Measurements from ENCODE around the gene KCNK4.
A peak's percentile ranks its signal among the peaks of the same experiment; 100 is the strongest.

KCNK4 gene

DNA sequence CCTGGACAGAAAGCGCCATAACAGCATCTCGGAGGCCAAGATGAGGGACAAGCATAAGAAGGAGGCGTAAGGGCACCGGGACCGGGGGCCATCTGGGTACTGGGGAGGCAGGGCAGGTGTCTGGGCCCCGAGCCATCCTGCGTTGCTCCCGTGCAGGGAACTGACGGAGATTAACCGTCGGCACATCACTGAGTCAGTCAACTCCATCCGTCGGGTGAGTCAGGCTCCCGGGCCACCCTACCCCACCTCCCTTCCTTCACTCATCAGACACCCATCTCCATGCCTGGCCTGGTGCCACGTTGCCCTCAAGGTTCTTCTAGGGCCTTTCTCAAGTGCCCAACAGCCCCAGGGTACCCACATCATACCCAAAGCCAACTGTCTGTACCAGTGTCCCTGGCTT is 24.8 kb upstream of the KCNK4 start:
- DNase-seq: no peak
- intact Hi-C loops (cut with DNase I): no loop called here

DNA sequence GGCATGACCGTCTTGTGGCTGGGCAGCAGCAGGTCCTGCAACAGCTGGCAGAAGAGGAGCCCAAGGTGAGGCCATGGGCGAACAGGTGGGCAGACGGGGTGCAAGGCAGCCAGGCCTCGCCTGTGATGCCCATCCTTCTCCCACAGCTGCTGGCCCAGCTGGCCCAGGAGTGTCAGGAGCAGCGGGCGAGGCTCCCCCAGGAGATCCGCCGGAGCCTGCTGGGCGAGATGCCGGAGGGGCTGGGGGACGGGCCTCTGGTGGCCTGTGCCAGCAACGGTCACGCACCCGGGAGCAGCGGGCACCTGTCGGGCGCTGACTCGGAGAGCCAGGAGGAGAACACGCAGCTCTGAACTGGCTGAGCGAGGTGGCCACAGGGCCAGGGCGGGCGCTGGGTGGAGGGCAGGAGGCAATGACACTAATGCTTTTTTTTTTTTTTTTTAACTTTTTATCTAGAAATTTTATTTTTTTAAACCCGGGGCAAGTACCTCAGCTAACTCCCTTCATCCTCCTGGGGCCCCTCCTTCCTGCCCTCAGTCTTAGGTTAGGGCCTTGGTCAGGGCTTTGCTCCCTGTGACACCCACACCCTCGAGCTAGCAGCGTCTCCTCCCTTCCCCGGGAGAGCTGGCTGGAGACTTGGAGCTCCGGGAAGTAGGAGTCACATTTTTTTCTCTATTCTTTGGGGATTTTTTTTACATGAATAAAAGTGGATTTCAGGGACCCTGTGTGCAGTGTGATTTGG is 23.7 kb upstream of the KCNK4 start:
- intact Hi-C loops (cut with DNase I): no loop called here
- DNase-seq: no peak

DNA sequence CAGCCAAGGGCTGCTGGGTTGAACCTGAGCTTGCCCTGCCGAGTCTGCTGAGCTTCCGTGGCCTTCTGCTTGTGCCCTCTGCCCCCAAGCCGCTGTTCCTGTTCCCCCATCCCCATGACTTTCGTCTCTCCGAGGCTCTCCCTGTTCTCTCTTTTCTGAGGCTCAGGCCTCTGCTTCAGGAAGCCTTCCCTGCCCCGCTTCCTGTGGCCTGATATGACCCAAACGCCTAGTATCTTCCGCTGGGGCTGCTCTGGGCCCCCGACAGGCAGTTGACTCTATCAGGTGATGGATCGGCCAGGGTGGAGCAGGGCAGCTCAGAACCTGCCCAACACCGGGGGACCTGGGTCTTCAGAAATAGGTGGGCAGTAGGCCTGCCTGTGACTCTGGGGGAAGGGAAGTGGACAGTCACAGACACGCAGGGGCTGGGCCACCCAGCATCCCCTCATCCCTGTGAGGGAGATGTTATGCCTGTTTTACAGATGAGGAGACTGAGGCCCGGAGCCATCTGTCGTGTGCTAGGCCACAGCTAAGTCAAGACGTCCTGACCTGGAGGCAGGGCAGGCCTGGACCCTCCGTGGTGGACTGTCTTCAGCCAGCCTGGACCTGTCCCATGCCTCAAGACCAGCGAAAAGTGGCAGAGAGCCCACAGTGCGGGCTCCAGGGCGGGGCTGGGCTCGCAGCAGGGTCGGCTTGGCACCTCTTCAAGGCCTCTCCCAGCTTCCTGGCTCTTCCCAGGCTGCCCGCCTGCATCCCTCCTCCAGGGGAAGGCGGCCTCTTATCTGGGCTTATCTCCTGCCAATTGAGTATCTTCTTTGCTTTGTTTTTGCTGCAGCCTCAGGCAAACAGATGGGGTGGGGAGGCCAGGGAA is 22.8 kb upstream of the KCNK4 start:
- intact Hi-C loops (cut with DNase I): no loop called here
- DNase-seq: no peak

DNA sequence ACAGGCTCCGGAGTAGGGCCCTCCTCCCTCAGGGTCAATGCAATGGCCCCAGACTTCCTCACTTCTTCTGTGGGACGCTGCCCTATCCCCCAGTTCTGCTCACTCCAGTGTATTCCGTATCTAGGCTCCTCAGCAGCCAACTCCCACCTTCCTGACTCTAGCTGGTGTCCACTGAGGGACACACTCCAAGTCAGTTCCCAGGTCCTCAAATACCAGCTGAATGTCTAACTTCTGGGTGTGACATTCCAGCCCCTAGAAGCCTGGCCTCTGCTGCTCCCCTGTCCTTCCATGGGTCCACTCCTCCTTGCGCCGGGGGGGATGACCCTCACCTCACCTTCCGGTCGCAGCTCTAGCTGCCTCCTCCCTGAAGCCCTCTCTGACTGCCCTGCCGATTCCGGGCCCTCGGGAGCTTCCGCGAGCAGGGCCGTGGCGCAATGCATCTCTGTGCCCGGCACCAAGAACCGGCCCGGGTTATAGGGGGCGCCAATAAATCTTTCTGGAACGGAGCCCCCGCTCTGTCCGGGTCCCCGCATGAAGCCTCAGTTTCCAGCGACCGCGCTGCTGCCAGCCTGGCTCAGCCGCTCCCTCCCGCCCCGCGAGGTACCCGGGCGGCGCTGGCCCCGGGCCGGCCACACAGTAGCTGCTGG is 22.1 kb upstream of the KCNK4 start:
- intact Hi-C loops (cut with DNase I): no loop called here
- DNase-seq: peak in 17 of 42 donors; percentile 28 to 72 (median 52)

DNA sequence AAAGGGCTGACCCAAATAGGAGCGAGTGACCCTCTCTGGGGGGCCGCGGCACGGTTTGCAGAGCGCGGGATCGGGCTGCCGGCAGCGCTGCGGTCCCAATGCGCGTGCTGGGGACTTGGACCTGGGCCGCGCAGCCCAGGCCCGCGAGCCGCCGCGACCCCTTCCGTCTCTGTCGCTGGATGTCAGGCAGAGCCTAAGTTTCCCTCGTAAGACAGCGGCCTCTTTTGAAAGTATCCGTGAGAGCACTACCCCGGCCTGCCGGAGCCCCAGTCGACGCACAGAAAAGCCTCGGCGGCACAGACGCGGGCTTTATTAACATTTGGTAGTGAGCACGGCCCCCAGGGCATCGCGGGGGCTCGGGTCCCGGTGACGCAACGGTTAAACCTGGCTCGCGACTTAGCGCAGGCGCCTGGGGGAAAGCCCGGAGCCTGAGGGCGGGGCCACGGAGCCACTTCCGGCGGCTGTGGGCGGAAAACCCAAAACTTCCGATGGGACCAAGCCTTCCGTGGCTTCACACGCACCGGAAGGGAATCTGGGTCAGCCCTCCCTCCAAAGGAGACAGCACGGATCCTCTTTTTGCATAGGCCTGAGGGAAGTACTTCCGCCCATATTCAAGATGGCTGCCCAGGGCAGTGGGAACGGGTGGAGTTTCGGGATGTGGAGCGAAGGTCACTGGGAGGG is 21.4 kb upstream of the KCNK4 start:
- intact Hi-C loops (cut with DNase I): loop anchor here (2.0 kb wide), 2 partner anchors 15 to 35 kb away; partner anchors contain the start of genes BAD, ESRRA and GPR137
- DNase-seq: peak; percentile 98 to 100 (median 99)

DNA sequence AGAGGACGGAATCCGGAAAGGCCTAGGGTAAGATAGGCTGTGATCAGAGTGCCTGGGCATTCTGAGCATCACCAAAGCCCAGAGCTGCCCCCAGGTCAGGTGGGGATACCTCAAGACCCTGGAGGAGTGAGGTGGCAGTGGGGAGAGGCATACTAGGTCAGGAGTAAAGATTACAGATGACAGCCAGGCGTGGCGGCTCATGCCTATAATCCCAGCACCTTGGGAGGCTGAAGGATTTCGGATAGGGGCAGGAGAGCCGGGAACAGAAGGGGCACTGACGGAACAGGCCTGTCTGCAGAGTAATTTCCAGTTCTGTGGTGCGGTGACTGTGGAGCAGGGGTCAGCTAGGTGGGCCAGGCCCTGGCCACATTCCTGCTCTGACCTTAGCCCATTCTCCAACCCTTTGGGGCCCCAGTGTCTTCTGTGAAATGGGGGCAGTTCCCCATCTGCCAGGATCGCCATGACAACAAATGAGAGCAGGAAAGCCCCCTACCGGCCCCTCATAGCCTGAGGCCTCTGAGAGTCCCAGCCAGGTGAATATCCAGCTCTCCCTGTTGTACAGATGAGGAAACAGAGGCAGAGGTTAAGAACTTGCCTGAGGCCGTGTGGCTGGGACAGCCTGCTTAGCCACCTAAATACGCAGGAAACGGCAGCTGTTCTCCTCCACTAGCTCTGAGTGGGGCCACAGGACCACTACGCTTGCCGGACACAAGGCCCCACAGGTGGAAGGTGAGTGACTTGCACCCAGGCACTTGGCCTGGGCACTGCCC is 15.9 kb upstream of the KCNK4 start:
- DNase-seq: no peak
- intact Hi-C loops (cut with DNase I): no loop called here

DNA sequence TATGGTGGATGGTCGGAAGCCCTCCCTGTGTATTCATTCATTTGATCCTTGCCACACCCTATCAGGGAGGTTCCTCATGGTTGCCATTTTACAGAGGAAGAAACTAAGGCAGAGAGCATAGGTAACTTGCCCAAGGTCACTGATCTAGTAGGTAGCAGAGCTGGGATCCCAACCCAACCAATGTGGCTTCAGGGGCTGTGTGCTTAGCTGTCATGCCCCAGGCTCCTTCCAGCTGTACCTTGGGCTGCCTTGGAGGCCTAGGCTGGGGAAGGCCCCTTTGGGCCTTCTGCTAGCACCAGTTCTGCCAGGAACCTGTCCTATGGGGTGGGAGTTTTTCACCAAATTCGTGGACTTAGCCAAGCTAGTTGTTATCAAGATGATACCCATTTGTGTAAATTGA is 15.3 kb upstream of the KCNK4 start:
- DNase-seq: no peak
- intact Hi-C loops (cut with DNase I): no loop called here

DNA sequence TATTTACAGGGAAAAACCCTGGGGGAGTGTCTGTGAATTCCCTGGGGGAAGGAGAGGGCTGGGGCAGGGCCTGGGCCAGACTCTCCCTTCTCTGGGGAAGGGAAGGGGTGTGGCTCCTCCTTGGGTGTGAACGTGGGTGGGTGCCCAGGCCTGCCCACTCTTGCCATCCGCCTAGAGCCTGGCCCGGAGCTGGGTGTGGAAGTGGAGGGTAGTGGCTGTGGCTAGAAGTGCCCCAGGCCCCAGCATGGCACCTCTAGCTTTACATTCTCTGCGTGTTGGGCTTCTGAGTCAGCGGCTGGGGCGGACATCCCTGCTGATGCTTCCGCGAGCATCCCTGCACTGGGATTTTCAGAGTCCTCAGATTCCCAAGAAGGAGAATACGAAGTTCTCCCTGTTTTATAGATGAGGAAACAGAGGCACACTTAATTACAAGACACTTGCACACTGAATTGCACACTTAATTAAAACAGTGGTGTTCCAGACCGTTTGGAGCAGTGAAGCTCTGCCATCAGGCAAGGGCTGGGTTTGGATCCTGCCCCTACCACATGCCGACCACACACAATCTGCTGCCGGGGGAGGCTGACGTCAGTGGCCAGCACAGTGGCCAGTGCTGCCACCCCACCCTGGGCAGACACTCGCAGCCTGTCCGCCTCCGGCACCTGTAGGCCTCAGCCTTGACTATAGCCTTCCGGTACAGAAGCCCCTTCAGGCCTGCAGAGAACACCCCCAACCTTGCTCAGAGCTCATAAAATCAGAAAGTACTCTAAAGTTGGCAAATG is 14.3 kb upstream of the KCNK4 start:
- no peak for DNase-seq
- intact Hi-C loops (cut with DNase I): no loop called here

DNA sequence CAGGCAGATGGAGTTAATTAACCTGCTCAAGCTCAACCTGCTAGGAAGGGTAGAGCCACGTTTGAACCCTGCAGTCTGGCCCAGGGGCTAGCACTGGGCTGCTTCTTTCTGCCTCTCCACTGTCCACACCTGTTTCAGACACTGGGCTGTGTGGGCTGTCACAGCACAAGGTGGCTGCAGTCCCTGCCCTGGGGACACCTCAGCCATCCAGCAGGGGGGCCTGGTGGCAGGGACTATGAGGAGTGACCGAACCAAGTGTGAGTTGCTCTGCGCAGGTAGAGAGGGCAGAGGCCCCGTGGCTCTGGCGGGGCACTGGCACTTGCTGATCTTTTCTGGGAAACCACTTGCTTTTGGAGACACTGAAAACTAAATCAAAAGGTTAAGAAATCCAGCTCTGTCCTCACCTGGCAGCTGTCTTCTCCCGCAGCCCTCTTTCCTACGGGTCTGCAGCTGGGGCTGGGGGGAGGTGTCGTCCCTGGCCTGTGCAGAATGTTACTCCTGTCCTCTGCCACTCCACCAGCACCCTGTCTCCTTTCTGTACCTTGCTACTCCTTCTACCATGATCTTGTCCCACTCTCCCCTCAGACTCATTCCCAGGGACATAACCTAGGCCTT is 12.4 kb upstream of the KCNK4 start:
- no peak for DNase-seq
- intact Hi-C loops (cut with DNase I): no loop called here

DNA sequence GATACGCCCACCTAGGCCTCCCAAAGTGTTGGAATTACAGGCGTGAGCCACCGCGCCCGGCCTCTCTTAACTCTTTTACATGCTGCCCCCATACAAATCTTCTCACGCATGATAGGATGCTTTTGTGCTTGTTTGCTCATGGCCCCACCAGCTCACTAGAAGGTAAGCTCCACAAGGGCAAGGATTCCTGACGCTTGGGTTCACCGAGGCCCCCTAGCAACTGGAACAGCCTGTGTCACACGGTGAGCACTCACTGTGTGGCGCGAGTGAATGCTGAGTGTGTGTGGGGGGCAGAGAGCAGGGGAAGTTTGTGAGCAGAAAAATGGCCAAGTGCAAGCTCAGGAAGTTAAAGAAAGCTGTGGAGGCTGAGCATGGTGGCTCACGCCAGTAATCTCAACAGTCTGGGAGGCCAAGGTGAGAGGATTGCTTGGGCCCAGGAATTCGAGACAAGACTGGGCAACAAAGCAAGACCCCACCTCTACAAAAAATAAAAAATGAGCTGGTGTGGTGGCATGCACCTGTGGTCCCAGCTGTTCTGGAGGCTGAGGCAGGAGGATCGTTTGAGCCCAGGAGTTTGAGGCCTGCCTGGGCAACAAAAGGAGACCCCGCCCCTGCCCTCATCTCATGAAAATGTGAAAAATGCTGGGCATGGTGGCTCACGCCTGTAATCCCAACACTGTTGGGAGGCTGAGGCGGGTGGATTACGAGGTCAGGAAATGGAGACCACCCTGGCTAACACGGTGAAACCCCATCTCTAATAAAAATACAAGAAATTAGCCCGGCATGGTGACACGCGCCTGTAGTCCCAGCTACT is 8.9 kb upstream of the KCNK4 start:
- no peak for DNase-seq
- intact Hi-C loops (cut with DNase I): no loop called here

DNA sequence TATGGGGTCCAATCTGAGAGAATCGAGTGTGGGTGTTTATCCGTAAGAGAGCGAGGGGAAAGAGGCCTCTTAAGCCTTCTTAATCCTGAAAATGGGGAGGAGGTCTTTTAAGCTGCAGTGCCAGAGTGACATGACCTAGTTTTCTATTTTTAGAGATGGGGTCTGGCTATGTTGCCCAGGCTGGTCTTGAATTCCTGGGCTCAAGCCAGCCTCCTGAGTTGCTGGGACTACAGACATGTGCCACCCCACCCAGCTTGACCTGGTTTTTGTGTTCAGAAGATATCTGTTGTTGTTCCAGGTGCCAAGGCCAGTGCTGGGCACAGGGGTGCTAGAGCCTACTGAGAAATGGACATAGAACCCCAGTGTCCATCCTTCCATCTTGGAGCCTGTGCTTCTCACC is 8.0 kb upstream of the KCNK4 start:
- DNase-seq: no peak
- intact Hi-C loops (cut with DNase I): no loop called here

DNA sequence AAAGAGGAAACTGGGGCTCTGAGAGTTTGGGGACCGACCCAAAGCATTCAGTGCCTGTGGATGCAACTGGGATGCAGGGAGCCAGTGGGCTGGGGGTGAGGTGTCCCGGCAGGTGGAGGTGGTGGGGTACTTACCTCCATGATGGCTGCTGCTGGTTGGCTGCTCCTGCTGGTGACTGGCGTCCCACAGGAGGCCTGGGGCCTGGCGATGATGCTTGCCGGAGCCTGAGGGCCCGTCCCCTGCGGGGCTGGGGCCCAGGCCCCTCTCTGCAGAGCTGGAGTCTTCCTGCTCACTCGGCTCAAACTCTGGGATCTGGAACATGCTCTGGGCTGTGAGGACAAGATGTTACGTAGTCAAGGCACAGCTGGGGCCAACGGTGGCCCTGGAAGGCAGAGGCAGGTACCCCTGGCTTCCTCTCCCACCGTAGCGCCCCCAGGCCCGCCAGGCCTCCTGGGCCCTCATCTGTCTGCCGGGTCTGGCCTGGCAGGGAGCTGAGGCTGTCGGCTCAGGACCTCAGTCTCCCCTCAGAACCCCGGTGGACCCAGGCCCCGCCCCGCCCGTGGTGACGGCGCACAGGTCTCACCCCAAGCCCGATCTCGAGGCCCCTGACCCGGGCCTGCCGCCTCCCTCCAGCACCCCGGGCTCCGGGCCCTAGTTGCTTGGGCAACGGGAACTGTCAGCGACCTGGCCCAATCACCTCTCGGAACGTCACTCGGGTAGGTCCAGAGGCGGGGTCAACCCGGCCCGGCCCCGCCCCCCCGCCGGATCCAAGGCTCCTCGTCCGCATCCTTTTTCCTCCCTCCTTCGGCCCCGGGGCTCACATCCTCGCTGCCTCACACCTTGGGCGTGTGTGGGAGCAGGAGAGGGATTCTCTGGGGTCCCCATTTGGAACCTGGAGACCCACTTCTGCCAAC is 6.8 kb upstream of the KCNK4 start, which contains the start of gene BAD:
TSS of gene BAD (minus strand) at position 618 of the 914 bp plus-strand sequence. CDS start at position 321, 297 bp downstream.
- intact Hi-C loops (cut with DNase I): loop anchor here (2.0 kb wide), 1 partner anchor 14 kb away; no protein-coding TSS in a partner anchor

DNA sequence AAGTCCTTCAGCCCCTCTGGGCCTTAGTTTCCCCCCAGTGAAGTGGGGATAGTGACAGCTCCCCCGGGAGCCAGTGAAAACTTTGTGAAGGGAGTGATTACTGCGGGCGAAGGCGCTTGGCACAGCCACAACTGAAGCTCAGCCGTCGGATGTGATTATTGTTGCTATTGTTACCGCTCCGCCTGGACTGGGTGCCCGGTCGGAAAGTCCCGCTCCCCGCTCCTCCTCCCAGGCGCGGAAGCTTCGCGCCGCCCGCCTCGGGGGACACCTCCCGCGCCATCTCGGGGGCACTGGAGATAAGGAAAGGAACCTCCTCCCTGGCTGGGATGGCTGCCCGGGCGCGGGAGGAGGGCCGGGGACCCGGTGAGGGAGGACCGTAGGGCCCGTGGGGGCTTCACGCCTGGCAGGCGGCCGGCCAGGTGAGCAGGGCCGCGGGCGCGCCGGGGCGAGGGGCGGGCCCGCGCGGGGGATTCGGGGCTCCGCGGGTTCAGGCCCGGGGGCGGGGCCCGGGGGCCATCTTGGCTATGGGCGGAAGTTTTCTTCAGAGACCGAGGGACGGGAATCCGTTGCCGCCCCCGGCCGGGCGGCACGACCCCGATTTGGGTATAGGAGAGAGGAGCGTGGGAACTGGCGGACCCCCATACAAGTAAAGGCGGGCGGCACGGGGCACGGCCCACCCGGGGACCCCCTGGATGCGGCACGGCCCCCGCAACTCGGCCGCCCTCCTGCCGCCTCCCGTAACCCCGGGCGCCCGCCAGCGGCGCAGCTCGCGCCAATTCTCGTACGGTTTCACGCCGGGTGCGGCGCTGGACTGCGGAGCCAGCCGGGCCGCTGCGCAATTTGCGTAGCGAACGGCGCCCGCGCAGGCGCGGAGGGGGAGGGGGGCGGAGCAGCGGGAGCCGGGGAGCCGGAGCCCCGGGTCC is 5.9 kb upstream of the KCNK4 start, which contains the start of gene GPR137:
TSS of gene GPR137 (plus strand) at position 887 of the 923 bp plus-strand sequence. CDS start 677 bp downstream, outside the sequence.
- intact Hi-C loops (cut with DNase I): loop anchor here (2.0 kb wide), 1 partner anchor 14 kb away; no protein-coding TSS in a partner anchor
- DNase-seq: peak; percentile 61 to 96 (median 91)

More for the DNA sequence above, 6.8 kb upstream of the KCNK4 start, which contains the start of gene BAD:
- peak; percentile 97 to 99 (median 98) for DNase-seq

Measured in head of caudate nucleus (tissue), 42 donors.